HL-60 (cell line): ENCODE measurements around the gene VPS25.

Experiments
- CTCF ChIP-seq: IDR thresholded peaks from one replicate; pipeline ENCODE4 v1.5.1; 2011; ENCODE audit warnings: low read length, control low read depth, inconsistent platforms; ENCODE audit not compliant: insufficient read depth
- POLR2AphosphoS5 ChIP-seq: IDR thresholded peaks from 2 replicates; pipeline ENCODE4 v1.6.1; 2012; ENCODE audit warnings: low read depth

GRCh38 chr17:42781639-42782165, 8.5 kb downstream of the VPS25 start:
- TF ChIP-seq CTCF = no peak
- no peak for TF ChIP-seq POLR2AphosphoS5
